ENCODE results near the gene ST3GAL4.
"Not testable (repeated sequence)": the region's sequence is repeated elsewhere in the genome, so short reads cannot be mapped to it uniquely, and the experiment has no call there.

The ST3GAL4 gene

DNA sequence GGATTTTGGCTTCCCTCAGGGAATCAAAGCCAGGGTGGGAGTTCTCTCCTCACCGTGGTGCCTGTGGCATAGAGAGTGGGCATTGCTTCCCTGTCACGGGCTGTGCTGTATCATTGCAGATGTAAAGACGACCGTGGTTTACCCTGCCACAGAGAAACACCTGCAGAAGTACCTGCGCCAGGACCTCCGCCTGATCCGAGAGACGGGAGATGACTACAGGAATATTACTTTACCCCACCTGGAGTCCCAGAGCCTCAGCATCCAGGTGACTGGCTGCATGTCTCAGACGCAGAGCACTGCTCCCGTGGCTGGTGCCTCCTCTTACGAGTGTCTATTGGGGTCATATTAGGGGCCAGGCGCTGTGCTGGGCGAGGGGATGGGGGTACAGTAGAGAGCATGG lies 24.2 kb upstream of the ST3GAL4 start:
- no peak for DNase-seq

- no peak for DNase-seq
Measured at GRCh38 chr11:126332221-126332711, 23.2 kb upstream of the ST3GAL4 start.

DNA sequence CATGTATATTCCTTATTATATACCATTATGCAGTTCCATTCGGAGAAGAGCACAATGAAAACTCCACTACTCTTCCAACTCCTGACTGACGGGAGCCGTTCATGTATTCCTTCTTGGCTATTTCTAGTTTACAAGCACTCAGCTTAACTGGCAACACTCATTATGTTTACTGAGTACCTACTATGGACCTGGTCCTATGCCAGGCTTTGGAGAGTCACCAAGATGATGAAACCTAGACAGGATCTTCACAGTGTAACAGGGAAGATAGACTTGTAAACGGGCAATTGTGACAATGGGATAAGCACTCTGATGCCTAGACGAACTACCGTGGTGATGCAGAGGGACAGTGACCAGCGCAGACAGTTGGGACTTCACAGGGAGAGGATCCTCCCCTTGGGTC lies 22.3 kb upstream of the ST3GAL4 start:
- no peak for DNase-seq

GRCh38 chr11:126334659-126335462 lies 20.6 kb upstream of the ST3GAL4 start:
- DNase-seq: no peak

DNA sequence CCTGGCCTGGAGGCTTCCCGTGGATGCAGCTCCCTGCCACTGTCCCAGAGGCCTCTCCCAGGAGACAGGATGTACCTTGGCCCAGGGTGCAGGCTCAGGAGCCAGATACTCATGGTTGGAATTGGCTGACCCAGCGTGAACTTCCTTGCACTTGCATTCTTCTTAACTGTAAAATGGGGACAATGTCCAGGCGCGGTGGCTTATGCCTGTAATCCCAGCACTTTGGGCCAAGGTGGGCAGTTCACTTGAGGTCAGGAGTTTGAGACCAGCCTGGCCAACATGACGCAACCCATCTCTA lies 20.1 kb upstream of the ST3GAL4 start:
- no peak for DNase-seq

- DNase-seq: no peak
Measured at GRCh38 chr11:126336138-126336541, 19.3 kb upstream of the ST3GAL4 start.

- no peak for DNase-seq
Measured at GRCh38 chr11:126336671-126337101, 18.8 kb upstream of the ST3GAL4 start.

DNA sequence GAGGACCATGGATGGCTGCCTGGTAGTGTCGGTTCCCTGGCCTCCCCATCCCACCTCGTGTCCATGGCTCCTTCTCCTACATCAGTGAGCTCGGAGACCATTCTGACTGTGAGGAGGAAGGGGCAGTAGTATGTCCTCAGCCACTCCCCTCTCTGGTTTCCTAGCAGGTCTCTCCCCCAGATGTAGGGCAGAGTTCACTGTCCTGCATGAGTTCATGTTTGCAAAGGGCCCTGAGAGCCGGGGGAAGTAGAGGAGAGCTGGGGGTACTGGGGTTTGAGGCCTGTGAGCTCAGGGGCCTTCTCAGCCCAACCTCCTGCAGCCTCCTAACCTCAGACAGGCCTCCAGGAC lies 18.4 kb upstream of the ST3GAL4 start:
- no peak for DNase-seq

- no peak for DNase-seq
Measured at GRCh38 chr11:126337474-126338241, 17.8 kb upstream of the ST3GAL4 start.

DNA sequence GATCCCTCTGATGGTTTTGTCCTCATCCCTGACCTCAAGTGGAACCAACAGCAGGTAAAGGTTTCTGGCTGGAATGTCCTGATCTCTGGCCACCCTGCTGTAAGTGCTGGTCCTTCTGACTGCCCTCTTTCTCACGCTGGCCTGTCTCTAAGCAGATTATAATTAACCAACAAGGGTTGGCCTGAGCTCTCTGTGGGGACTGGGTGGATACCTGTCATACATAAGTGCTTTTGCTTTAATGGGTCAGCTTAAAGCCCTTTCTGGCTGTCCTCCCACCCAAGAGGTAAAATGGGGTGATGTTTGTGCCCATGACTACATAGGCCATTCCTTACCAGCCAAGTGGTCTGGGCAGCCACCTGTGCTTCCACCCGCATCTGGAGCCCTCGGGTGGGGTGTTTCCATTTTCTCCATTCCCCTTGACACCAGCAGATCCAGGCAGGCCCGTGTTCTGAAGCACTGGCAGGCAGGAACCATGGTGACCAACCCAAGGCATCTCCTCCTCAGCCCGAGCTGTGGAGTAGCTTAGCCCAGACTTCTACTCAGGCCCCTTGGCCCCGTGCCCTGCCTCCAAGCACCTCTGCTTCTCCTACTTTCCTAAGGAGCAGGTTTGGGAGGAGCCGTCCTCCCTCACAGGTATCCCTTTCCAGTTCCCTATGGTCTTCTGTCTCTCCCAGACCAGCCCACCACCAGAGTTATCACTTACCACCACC lies 17.0 kb upstream of the ST3GAL4 start:
- DNase-seq: no peak

DNA sequence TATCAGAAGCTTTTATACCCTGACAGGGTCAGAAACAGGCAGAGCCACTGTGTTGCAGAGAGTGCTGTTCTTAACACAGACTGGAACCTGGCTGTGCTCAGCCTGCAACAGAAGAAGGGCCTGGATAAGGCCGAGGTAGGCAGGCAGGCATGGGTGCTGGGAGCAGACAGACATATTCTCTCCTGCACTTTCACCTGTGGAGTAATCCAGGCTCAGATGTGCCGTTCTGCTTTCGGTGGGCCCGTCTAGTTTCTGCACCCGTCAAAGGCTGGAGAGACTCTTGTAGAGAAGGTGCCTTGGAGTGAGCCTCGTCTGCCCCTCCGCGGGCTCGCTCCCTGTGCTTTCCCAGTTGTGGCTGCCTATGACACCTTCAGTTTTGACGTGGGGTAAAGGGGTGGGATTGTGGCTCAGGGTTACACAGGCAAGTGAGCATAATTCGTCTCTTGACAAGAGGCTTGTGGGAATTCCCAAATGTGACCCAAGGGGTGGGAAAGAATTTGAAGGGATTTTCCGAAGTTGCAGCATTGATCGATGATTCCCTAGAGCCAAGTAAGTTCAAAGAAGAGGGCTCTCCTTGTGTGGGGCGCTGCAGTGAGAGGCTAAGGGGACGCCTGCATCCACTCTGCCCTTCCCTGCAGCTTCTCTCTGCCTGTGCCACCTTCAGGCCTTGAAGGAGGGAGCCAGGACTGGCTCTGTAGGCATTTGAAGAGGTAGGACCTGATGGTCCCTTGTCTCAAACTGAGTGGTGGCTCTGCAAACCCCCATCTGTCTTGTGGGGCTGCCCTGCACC lies 16.2 kb upstream of the ST3GAL4 start:
- no peak for DNase-seq

GRCh38 chr11:126339863-126340434 lies 15.5 kb upstream of the ST3GAL4 start:
- DNase-seq: no peak

GRCh38 chr11:126340960-126341606 lies 14.4 kb upstream of the ST3GAL4 start:
- no peak for DNase-seq

GRCh38 chr11:126341760-126342161 lies 13.7 kb upstream of the ST3GAL4 start:
- no peak for DNase-seq

DNA sequence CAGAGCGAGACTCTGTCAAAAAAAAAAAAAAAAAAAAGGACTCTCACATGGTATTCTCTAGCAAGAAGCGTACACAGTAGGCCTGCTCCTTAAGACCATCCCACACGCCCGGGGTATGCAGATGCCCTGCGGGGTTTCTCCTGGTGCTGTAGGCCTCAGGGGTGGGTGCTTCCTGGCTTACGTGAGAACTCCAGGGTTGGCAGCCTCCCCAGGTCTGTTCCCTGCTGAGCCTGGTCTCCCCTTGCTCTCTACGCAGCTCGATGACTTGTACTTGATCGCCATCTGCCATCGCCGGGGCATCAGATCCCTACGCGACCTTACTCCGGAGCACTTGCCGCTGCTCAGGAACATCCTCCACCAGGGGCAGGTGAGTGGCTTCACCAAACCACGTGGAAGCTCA lies 12.4 kb upstream of the ST3GAL4 start:
- DNase-seq: no peak

- no peak for DNase-seq
Measured at GRCh38 chr11:126344141-126345080, 11.1 kb upstream of the ST3GAL4 start.

- no peak for DNase-seq
Measured at GRCh38 chr11:126345283-126345682, 10.2 kb upstream of the ST3GAL4 start.

DNA sequence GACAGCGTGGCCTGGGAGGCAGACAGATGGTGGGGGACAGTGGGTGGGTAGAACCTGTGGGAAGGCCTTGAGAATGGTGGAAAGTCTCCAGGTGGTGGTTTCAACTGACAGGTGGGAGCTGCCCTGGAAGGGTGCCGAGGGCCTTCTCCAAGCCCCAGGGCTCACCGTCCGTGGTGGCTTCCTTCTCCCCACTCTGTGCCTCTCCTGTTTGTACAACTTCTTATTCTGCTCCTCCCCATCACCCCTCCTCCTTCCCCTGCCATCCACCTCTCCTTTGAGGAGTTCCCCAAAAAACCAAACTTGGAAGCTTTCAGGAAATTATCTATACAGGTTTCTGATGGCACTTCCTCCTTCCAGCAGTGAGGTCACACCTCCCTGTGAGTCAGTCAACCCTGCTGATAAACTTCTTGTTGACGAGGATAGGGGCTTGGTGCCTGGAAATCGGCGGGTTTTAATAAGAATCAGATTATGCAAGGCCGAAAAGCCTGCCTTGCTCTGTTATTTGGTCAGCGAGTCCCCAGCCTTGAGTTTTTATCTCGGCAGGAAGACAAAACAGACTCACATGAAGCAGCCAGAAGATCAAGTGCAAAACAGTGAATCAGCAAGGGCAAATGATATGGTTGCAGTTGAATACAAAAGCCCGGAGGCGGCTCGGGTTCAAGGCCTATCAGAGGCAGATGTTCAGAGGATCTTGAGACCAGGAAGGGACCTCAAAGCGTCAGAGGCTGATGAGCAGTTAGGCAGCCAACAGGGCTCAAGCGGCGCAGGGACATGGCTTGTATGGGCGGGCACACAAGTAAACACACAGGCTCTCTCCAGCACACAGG lies 9.5 kb upstream of the ST3GAL4 start:
- DNase-seq: no peak

DNA sequence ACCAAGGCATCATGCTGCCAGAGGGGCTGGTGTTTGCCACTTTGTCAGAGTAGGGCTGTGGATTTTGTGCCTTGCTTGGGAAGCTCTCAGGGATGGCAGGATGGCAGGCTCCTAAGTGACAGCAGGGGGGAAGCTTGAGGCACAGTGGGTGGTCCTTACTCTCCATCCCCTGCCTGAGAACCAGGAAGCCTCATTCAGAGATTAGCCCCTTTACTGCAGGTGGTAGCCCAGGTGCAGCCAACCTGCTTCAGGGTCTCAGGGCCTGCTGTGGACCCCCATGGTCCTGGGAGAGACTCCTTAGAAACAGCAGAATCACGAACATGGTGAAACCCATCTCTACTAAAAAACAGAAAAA lies 8.9 kb upstream of the ST3GAL4 start:
- DNase-seq: no peak

DNA sequence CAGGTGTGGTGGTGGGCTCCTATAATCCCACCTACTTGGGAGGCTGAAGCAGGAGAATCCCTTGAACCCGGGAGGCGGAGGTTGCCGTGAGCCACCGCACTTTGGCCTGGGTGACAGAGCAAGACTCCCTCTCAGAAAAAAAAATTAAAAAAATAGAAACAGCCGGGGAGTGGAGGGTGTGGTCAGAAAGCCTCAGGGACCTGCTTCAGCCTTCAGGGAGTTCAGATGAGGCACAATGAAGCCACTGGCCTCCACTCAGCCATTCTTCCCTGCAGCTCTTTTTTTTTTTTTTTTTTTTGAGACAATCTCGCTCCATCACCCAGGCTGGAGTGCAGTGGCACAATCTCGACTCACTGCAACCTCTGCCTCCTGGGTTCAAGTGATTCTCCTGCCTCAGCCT lies 8.5 kb upstream of the ST3GAL4 start:
- DNase-seq: not testable (repeated sequence)

Data from SHP77 treated with DMSO at 0.1 percent for 48 hours (cell line).